Glomerular endothelial cell (primary cell): ENCODE data around the gene SHC2. TPM values are rescaled to one million over a fixed set of nuclear protein-coding genes. Genes with fewer than 3 reads are reported as not detected.

Experiments used
- DNase-seq: peaks from one replicate; pipeline ENCODE4 v3.0.0-alpha.2; 2011; ENCODE audit warnings: low read depth, low spot score; ENCODE audit errors: extremely low read depth
- total RNA-seq: library from RNA; depleted of rRNA; stranded (reverse); fragments of >200 nt; gene quantifications from 2 replicates; pipeline ENCODE4 v1.2.3, GENCODE V29; 2015

The SHC2 gene, protein sequence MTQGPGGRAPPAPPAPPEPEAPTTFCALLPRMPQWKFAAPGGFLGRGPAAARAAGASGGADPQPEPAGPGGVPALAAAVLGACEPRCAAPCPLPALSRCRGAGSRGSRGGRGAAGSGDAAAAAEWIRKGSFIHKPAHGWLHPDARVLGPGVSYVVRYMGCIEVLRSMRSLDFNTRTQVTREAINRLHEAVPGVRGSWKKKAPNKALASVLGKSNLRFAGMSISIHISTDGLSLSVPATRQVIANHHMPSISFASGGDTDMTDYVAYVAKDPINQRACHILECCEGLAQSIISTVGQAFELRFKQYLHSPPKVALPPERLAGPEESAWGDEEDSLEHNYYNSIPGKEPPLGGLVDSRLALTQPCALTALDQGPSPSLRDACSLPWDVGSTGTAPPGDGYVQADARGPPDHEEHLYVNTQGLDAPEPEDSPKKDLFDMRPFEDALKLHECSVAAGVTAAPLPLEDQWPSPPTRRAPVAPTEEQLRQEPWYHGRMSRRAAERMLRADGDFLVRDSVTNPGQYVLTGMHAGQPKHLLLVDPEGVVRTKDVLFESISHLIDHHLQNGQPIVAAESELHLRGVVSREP
- 34.3 and 35.1 TPM in 2 replicates for total RNA-seq

DNA sequence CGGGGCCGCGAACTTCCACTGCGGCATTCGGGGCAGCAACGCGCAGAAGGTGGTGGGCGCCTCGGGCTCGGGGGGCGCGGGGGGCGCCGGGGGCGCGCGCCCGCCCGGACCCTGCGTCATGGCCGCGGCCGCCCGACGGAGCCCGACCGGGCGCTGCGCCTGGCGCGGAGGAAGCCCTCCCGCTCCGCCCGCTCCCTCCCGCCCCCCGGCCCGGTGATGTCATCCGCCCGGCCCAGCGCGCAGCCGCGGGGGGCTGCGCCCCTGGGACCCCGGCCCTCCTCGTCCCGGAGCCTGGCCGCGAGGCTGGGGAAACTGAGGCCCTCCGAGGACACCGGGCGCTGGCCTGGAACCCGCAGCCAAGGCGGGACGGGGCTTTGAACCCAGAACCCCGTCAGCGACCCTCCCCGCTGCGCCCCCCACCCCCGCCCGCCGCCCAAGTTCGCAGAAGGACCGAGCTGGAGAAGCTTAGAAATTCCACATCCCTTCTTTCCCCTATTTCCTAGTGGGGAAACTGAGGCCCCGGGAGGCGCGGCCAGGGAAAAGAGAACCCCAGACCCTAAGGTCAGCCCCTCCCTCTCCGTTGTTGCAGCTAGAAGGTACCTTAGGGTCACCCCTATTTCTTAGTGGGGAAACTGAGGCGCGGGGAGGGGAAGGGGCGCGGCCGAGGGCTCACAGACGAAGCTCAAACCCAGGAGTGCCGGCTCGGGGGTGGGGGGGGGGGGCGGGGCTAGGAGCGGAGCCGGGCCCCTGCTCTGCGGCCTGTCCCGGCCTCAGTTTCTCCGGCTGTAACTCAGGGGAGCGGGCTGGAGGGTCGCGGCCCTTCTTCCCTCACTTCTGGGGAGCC is at the start of gene SHC2:
TSS of gene SHC2 (minus strand) at position 157 of the 844 bp plus-strand sequence. CDS start at position 120, 37 bp downstream.
- DNase-seq = no peak

DNA sequence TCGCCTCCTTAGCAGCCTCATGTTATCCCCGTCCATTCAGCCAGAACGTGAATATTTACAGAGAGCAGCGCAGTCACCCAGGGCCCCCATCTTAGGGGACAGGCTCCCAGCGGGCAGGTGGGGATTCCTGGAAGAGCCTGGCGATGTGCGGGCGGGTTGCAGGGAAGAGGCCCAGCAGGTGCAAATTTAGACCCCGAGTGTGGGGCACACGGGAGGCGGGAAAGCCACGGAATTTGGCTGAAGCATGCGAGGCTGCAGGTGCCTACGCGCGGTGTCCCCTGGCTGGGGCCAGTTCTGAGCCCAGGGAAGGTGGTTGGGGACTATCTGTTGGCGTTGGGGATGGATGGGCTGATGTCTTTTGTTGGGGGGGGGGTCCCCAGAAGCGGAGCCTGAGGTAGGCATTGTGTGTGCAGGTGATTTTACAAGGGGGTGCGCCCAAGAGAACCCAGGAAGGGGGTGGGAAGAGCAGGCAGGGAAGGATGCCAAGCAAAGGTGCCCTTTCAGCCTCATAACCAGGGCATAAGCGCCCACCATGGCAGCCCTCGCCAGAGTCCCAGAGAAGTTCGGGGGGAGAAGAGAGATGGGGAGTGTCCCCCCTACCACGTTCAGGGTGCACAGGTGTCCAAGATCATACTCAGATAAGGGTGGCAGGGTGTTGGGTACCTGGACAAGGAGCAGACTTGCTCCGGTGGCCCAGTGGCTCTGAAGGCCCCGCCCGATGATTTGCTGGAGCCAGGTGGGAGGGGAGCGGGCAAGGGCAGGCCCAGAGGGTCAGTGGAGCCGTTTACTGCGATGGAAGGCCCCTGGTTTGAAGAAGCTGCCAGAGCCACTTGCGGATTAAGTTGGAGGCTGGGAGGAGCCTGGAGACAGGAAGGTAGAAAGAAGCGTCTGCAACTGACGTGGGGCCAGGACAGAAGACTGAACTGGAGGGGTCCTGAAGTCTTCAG is 47.6 kb upstream of the SHC2 start:
- no peak for DNase-seq

DNA sequence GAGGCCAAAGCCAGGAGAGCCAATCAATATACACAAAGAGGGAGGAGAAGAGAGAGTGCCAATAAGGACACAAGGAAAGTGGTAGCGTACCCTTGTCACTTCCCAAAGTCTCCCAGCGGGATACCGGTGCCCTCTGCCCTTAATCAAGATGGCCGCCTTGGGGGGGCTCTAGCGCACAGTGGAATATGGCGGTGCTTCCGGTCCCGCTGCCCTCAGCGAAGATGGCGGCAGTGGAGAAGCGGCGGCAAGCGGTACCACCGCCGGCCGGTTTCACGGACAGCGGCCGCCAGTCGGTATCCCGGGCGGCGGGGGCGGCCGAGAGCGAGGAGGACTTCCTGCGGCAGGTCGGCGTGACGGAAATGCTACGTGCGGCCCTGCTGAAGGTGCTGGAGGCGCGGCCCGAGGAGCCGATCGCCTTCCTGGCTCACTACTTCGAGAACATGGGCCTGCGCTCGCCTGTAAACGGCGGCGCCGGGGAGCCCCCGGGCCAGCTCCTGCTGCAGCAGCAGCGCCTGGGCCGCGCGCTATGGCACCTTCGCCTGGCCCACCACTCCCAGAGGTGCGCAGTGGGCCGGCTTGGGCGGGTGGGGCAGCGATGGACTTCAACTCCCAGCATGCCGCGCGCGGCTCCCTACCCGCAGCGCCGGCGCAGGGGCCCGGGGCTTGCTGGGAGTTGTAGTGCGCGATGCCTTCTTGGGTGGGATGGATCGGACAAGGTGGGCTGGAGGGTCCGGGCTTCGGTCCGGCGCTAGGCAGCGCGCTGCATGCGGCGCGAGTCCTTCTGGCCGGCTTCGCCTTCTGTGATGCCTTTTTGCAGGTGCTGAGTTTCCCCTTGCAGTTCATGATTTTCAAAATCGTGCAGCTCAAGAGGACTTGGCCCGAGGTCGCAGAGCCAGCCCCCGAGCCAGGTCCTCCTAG is 46.7 kb upstream of the SHC2 start, which contains the start of gene TPGS1:
TSS of gene TPGS1 (plus strand) at position 212 of the 918 bp plus-strand sequence. CDS start at position 222, 10 bp downstream.
- DNase-seq = no peak

DNA sequence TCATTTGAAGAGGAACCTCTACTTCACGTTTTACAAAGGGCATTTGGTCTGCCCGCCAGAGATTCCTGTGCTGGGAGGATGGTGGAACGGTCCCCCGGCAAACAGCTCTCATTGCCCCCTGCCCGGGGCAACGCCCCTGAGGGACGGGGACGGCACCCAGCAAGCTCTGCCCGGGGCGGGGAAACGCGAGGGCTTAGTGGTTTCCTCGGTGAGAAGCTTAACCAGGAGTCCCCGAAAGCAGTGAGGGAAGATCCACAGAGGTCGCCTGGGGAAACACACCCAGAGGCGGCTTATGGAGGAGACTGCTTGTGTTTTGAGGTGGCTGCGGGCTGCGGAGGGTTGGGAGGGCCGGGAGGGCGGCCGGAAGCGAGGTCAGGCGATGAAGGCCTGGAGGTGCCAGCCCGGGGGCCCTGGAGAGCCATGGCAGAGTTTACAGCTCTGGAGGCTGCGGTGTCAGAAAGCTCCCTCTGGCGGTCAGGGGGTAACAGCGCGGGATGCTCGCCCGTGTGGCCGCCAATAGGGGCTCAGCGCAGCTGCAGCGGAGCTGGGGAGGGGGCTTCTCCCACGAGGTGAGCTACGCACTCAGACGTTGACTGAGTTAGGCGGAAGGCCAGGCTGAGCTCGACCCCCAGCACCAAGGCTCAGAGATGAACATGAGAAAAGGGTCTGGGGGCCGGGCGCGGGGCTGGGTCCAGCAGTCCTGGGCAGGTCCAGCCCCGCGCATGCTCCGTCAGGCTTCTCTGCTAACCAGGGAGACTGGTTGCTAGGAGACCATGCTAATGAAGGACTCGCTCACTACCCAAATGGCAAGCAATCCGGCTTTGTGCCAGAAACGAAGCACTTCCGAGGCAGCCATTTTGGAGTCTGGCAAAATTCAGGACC is 45.8 kb upstream of the SHC2 start:
- peak; percentile 100 for DNase-seq

DNA sequence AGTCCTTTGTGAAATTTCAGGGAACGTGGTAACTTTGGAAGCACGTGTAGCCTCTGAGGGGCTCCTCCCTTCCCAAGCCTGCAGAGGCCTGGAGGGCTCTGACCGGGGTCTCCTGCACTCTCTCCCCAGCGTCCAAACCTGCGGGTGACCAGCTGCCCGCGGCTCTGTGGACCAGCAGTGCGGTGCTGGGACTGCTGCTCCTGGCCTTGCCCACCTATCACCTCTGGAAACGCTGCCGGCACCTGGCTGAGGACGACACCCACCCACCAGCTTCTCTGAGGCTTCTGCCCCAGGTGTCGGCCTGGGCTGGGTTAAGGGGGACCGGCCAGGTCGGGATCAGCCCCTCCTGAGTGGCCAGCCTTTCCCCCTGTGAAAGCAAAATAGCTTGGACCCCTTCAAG is 43.8 kb upstream of the SHC2 start:
- no peak for DNase-seq

DNA sequence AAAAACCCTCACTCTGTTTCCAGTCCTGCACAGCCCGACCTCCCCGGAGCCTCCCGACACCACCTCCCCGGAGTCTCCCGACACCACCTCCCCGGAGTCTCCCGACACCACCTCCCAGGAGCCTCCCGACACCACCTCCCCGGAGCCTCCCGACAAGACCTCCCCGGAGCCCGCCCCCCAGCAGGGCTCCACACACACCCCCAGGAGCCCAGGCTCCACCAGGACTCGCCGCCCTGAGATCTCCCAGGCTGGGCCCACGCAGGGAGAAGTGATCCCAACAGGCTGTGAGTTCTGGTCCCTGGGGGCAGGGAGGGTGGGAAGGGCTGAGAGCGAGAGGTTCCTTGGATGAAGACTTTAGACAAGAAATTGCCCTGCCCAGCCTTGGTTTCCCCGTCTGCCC is 40.8 kb upstream of the SHC2 start:
- DNase-seq = no peak

DNA sequence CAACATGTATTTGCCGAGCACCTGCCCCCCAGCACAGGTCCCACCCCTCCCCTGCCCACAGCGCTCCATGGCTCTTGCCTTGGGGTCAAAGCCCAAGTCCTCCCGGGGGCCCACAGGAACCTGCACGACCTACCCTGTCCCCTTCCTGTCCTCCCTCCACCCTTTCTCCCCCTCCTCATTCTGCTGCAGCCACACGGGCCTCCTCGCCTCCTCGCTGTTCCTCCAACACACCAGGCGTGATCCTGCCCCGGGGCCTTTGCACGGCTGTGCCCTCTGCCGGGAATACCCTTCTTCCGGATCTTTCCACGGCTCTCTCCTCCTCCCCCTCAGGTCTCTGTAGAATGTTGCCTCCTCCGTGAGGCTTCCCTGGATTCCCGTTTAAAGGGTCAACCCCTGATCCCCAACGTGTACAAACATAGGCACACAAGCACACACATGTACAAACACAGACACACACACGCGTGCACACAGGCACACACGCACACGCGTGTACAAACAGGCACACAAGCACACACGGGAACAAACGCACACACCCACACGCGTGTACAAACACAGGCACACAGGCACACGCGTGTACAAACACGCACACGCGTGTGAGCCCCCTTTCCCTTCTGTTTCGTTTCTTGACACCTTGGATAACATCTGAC is 38.3 kb upstream of the SHC2 start:
- no peak for DNase-seq

DNA sequence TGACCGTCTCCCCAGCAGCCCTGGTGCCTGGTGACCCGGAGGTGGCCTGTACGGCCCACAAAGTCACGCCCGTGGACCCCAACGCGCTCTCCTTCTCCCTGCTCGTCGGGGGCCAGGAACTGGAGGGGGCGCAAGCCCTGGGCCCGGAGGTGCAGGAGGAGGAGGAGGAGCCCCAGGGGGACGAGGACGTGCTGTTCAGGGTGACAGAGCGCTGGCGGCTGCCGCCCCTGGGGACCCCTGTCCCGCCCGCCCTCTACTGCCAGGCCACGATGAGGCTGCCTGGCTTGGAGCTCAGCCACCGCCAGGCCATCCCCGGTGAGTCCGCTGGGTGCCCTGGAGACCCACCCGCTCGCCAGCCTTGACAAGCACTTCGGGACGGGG is 37.7 kb upstream of the SHC2 start:
- DNase-seq = no peak

DNA sequence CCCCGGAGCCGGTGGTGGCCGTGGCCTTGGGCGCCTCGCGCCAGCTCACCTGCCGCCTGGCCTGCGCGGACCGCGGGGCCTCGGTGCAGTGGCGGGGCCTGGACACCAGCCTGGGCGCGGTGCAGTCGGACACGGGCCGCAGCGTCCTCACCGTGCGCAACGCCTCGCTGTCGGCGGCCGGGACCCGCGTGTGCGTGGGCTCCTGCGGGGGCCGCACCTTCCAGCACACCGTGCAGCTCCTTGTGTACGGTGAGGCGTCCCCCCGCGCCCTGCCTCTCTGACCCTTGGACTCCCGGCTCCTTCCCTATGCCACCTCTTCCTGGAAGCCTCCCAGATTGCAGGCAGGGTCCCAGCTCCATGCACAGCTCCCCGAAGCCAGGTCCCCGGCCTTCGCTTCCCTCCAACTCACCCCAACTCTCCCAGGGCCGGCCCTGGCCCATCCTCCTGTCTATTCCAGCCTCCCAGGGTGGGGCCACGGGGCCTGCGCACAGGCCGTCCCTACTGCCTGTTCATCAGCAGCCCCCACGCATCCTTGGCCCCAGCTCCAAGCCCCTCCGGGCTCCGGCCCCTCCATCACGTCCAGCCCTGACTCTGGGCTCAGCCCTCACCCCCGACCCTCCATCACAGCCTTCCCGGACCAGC is 37.2 kb upstream of the SHC2 start:
- DNase-seq = no peak

DNA sequence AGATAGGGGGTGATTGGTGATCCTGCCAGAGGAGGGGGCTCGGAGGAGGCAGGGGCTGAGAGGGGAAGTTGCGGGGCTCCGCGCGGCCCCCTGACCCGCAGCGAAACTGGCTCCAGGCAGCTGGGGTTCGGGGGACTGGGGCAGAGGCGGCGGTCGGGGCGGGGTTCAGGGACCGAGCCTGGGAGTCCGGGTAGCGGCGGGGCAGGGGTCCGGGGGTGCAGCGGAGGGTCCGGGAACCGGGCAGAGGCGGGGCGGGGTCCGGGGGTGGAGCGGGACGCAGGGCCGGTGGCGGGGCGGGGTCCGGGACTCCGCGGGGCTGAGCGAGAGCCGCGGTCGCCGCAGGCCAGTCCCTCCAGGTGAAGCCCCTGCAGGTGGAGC is 36.6 kb upstream of the SHC2 start:
- no peak for DNase-seq

DNA sequence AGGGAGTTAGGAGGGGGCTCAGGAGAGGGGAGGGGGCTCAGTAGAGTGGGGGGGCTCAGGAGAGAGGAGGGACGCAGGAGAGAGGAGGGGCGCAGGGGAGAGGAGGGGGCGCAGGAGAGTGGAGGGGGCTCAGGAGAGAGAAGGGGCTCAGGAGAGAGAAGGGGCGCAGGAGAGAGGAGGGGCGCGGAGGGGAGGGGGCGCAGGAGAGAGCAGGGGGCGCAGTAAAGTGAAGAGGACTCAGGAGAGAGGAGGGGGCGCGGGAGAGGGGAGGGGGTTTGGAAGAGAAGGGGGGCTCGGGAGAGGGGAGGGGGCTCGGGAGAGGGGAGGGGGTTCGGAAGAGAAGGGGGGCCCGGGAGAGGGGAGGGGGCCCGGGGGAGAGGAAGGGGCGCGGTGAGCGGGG is 36.2 kb upstream of the SHC2 start:
- DNase-seq = no peak

DNA sequence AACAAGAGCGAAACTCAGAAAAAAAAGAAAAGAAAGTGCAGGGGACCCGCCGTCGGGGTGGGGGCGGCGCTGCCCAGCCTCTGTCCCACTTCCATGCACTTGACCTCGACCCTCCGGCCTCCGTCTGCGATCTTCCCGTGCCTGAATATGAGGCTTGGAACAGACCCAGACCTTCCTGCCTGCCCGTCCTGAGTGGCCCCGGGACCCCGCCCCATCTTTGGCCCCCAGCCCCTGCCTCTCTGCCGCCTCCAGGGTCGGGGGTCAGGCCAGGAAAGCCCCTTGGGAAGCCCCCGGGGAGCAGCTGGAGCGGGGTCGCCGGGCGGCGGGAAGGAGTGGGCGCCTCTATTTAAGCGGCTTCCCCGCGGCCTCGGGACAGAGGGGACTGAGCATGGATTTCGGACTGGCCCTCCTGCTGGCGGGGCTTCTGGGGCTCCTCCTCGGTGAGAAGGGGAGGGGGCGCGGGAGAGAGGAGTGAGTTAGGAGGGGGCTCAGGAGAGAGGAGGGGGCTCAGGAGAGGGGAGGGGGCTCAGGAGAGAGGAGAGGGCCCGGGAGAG is 35.4 kb upstream of the SHC2 start, which contains the start of gene MADCAM1:
TSS of gene MADCAM1 (plus strand) at position 375 of the 554 bp plus-strand sequence. CDS start at position 389, 14 bp downstream.
- no peak for DNase-seq

DNA sequence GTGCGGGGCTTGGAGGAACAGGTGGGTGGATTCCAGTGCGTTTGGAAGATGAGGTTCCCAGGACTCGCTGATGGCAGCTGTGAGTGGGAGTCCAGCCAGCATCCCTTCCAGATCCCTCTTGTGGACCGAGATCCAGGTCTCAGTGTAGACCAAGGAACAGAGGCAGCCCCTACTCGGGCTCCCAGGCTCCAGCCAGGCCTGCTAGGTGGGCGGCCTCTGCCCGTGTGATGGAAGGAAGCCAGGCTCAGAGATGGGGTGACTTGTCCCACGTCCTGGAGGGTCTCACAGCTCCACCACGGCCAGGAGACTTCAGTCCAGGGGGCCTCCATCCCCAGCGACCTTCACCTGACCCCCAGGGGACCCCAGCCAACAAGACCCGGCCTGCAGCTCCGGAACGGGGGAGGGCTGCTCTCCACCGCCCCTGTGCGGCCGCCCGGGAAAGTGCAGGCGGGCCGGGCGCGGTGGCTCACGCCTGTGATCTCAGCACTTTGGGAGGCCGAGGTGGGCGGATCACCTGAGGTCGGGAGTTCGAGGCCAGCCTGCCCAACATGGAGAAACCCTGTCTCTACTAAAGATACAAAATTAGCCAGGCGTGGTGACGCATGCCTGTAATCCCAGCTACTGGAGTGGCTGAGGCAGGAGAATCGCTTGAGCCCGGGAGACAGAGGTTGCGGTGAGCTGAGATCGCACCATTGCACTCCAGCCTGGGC is 34.7 kb upstream of the SHC2 start:
- DNase-seq = no peak

DNA sequence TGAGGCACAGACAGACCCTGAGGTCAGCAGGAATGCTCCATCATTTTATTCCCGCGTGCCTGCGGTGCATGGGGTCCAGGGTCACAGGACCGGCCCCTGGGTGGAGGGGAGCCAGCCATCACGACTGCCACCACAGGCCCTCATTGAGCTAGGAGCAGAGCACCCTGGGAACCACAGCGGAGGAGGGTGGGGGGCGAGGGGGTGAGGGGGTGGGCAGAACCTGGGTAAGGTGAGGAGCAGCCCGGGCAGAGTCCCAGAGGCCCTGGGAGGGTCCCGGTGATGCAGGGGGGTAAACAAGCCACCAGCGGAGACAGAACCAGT is 34.2 kb upstream of the SHC2 start:
- no peak for DNase-seq

DNA sequence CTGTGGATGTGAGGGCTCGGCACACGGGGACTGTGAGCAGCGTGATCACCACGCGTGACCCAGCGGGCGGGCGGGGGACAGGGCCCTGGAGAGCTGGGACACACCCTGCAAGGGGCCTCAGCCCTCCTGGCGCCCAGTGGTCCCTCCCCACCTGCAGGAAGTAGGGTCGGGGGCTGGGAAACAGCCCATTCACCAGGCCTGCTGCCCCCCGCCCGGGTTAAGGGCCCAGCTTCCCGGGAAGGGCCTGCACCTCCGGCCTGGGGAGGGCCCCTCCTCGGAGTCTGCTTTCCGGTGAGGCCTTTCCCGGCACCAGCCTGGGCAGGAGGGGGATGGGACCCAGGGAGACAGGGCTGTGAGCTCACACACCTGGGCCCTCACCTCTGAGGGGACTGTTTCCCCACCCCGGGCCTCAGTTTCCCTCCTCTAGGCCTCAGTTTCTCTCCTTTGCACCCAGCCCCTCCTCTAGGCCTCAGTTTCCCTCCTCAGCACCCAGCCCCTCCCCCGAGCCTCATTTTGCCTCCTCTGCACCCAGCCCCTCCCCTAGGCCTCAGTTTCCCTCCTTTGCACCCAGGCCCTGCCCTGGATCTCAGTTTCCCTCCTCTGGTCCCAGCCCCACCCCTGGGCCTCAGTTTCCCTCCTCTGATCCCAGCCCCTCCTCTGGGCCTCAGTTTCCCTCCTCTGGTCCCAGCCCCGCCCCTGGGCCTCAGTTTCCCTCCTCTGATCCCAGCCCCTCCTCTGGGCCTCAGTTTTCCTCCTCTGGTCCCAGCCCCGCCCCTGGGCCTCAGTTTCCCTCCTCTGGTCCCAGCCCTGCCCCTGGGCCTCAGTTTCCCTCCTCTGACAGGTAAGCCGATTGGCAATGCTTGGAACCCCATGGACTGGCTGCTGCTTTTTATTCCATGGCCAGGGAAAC is 33.6 kb upstream of the SHC2 start:
- DNase-seq = no peak
